ENCODE measurements around the gene HELT.

- no peak for TF ChIP-seq CTCF (IDR thresholded peaks at IDR 0.05)
- no peak for TF ChIP-seq POLR2A (IDR thresholded peaks at IDR 0.05)
Measured at GRCh38 chr4:185017964-185018772, at the start of gene HELT.
